Measurements from ENCODE around the gene SIVA1.

SIVA1 gene

DNA sequence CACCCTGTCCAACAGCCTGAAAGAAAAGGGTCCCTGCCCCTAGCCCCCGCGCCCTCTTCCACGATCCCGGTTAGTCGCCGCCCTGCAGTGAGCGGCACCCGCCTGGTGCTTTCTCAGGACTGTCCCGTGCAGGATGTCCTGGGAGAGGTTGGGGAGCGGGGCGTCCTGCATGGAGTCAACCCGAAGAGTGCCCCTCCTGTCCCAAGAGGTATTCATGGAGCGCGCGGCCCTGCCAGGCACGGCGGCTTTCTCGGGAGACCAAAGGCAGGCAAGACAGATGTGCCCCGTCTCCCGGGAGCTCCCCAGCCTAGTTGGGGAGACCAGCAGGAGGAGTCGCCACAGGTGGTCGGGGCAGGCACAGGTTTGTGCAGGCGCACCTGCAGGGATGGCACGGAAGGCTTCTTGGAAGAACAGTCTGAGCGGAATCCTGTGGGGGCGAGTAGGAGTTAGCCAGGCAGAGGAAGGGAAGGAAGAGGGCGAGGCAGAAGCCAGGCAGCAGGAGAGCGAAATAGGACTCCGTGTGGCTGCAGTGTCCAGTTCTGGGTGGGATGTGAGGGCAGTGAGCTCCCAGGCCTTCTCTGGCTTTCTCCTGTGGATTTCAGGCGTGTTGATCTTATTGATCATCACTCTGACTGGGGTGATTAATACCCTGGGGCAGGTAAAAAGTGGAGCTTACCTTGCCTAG, 723 bp downstream of the SIVA1 start:
- DNase-seq: peak; percentile 39

DNA sequence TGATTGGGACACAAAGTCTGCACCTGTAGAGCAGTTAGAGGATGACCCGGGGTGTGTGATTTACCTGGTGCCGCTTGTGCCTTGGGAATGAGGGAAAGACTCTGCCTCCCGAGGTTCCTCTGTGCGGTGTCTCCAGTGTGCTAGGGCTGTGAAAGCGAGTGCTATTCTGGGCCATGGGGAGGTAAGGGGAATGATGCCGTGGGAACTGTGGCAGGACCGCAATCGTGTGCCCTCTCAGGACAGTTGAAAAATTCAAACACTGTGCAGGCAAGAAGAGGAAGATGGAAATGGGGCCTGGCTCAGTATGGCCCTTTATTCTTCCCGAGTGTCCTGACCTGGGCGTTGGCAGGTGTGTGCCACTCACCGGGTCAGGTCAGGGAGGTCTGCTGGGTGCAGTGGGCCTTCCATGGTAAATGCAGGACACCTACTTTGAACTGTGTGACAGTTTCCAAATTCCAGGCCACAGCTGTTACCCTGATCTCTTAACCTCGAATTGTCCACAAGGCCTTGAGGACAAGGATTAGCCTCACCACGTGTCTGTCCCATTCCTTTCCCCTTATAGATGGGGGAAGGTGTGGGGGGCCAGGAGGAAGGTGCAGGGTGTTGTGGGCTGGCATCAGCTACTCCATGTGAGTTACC, 1.4 kb downstream of the SIVA1 start:
- DNase-seq: no peak

DNA sequence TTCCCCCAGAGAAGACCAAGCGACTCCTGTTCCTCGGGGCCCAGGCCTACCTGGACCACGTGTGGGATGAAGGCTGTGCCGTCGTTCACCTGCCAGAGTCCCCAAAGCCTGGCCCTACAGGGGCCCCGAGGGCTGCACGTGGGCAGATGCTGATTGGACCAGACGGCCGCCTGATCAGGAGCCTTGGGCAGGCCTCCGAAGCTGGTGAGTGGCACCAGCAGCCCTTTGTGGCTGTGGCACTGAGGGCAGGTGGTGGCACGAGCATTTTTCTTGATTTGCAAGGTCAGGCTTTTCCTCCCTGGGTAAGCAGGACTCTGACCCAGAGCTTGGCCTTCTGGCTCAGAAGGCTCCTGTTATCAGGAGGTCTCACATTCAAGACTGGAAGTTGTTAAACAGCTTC, 2.7 kb downstream of the SIVA1 start:
- no peak for DNase-seq

DNA sequence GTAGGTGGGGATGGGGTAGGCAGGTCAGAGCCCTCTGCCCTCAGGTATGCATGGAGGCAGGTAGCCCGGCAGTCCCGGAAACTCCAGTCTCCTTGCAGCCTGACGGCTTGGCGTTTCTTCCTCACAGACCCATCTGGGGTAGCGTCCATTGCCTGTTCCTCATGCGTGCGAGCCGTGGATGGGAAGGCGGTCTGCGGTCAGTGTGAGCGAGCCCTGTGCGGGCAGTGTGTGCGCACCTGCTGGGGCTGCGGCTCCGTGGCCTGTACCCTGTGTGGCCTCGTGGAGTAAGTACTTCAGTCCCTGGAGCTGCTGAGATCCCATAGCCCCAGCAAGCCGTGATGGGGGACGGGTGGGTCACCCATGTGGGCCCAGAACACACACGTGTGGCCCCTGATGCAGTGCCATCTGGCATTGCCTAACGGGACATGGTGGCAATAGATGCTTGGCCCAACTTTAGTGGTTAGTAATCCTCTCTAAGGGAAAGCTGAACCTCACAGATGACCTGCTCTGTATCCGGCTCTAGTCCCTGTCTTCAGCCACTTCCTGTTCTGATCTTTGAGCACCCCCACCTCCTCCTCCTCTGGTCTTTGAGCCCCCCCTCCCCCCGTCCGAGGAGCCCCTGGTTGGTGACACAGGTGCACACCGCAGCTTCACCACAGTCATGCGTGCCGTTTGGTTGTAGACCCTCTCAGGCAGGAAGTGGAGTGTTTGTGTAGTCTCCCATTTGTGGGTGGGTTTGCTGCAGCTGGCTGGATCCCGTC, 3.7 kb downstream of the SIVA1 start:
- DNase-seq: no peak

DNA sequence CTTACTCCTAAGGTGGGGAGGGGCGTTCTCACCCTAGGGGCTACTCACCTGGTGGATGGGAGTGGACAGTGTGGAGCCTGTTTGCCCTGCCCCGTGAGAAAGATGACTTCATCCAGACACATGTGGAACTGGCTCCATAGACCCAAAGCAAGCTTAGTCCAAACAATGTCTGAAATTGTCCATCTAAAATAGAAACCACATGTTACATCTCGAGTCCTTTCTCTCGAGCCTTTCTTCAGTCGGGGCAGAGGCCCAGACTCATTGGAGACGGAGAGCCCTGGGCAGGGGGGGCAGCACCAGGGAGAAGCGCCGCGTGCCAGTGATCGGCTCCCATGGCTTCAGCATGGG, 4.3 kb downstream of the SIVA1 start:
- no peak for DNase-seq

DNA sequence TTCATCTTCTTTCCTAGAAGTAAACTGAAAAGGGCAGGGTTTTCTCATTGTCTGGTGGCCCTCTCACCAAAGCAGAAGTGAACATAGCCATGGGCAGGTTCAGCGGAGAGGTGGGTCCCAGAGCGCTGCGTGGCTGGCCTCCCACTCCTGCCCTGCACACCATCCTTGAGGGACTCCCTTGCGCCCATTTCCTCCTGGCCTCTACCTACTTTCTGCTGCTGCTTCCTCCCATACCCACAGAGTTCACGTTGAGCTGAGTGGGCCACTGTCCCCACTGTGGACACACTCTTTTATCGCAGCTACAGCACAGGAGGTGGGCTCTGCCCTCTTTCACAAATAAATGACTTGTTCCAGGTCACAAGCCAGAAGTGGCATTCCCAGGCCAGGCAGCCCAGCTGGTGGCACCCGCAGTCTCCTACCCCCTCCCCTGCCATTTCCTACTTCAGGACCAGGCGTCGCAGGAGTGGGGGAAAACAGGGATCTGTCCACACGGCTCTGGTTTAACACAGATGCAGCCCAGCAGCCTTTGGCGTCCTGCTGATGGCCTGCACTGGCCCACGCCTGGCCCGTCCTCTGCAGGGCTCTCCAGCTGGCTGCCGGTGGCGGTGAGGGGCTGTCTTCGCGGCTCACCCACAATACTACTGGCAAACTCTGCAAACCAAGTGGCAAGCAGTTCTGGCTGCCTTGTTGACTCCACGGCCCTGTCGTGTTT, 4.9 kb downstream of the SIVA1 start:
- no peak for DNase-seq

DNA sequence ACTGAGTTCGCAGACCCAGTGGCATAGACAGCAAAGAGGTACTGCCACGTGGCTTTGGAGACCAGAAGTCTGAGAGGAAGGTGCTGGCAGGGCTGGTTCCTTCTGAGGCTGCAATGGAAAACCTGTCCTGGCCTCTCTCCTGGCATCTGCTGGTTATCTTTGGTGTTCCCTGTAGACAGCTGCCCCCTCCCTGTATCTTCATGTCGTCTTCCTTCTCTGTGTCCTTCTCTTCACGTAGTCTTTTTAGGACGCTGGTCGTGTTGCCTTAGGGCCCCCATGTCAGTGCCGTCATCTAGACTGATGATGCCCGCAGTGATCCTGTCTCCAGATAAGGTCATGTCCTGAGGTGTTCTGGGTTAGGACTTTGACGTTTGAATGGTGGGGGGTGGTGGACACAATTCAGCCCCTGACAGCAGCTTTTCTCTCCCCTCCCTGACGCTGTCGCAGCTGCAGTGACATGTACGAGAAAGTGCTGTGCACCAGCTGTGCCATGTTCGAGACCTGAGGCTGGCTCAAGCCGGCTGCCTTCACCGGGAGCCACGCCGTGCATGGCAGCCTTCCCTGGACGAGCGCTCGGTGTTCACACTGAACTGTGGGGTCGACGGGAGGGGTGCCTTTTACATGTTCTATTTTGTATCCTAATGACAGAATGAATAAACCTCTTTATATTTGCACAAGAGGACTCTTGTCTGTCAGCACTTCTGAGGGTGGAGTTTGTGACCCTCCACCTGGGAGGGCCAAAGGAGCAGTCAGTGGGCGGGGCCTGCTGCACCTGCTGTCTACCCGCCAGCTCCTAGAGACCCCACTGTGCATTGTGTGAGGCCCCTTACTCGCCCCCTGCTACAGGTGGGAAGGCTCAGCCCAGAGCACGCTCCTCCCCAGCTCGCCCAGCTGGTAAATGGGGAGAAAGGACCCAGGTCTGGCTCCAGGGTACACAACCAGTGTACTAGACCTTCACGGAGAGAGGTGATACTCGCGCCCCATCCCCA, 6.3 kb downstream of the SIVA1 start:
- no peak for DNase-seq

DNA sequence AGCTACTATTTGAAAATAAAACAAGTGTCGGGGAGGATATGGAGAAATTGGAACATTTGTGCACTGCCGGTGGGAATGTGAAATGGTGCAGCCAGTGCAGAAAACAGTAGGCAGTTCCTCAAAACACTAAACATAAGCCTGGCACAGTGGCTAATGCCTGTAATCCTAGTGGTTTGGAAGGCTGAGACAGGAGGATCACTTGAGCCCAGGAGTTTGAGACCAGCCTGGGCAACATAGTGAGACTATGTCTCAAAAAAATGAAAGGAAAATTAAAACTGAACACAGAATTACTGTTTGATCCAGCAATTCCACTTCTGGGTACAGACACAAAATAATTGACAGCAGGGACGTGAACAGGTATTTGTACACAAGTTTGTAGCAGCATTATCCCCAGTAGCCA, 12.6 kb downstream of the SIVA1 start:
- no peak for DNase-seq

DNA sequence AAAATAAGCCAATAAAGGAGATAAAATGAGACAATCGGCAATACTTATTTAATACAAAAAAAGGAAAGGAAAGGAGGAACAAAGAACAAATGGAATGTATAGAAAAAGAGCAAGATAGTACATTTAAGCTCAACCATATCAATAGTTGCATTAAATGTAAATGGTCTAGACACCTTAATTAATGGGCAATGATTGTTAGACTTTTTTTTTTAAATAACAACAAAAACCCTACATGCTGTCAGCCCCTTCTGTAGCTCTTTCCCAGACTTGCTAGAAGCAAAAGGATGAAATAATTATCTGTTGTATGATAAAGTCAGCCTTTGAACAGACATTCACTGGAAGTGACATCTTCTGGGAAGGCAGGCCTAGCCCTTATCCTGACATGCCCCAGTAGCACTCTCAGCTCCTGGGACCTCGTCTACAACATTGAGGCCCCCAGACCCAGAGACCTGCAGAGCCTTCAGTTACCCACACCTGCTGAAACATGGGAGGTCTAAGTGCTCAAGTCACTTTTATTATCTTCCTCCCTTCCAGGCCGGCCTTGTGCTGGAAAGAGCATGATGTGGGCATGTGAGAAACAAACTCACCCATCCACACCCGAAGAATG, 13.4 kb downstream of the SIVA1 start:
- no peak for DNase-seq

DNA sequence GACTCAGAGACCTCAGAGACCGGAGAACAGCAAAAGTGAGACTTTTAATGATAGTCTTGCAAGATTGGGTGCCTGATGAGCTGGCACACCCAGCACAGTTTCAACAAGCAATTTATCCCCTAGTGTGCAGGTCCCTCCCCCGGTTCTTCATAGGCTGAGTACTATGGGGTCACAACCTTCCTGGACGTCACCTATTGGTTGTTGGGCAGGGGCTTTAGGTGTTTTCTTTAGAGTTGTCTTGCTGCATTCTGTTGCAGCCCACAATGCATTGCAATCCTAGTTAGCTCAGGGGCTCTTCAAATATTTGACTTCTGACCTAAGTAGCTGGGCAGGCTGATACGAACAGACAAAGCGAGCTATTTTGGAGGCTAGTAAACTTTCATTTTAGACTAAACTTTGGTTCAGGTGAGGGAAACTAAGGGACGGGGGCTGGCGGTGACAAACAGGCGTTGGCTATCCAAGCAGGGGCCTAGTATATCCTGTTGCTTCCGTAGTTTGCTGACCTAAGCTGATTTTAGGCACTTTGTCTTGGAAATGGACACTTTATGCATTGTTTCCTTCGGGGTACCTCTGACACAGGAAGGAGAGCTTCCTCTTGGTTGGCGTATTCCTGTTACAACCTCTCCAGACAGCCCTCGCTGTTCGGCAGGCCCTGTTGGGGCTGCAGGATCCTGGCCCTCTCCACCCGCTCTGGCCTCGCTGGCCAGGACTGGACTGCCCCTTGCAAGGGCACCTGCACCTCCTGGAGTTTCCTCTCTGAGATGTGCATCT, 14.1 kb downstream of the SIVA1 start:
- no peak for DNase-seq

DNA sequence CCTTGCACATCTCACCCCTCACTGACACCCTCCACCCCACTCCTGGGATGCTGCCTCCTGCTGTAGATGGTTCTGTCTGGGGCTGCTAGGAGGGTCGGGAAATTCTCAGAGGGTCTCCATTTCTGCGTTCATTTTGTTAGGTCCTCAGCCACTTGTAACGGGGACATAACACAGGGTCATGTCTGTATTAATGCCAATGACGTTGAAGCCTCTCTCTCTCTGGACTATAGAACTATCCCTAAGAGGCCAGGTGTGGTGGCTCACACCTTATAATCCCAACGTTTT, 14.6 kb downstream of the SIVA1 start:
- DNase-seq: no peak

DNA sequence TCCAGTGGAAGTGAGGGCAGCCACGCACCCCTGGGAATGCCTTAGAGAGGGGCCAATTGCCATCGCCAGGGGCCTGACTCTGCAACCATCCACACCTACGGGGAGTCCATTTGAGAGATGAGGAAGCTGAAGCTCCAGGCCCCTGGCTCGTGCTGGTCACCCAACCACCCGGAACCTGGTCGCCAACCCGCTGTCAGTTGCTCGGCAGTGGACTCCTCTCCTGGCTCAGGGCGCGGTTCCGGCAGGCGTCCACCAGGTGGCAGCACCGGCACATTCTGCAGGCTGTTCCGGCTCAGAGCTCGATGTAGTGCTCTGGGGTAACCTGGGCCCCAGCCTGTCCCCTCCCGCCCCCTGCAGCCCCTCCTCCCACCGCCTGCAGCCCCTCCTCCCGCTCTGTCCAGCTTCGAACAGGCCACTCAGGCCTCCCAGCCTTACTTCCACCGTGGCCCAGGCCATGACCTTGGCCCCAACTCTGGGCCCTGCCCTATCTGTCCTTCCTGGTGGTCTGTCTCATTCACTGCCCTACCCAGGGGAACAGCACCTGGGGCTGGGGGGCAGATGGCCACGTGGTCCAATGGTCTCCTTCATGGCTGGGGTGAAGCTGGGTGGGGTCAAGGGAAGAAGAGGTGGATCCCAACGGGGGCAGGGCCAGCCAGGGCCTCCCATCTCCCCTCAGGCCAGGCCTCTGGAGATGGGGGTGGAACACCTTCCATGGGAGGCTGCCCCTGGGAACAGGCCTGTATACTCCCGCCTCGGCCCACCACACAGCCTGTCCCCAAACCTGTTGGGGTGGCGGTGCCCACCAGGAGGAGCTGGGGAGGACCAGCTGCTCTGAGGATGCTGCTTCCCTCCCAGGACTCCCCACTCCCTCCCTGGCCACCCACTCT, 15.7 kb downstream of the SIVA1 start:
- DNase-seq: peak; percentile 80

DNA sequence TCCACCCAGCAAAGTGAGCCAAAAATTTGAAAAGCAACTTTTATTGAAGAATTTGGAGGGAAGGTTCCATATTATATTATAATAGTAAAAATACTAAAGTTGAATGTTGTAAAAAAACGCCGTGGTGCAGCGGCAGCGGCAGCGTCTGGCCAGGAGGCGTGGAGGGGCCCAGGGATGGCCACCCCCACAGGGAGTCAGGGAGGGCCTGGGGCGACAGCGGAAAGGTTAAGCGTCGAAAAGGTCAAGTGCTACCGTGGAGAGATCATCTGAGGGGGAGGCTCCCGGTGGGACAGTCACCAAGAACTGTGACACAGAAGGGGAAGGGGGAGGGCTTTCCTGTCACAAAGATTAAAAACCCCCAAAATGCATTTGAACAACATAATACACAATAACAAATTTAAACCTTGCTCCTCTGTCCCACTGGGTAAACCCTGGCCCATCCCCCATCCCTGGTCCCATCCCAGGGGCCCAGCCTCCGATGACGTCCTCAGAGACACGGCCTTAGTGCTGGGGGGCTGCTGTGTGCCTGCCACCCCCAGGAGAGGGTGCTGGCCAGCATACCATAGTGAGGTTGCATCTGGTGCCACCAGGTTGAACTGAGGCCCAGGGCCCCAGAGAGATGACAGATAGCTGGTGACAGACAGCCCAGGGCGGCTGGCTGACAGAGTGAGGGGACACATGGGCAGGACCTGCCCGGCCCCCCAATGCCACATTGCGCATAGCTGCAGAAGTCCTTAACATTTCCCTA, 16.6 kb downstream of the SIVA1 start:
- no peak for DNase-seq

DNA sequence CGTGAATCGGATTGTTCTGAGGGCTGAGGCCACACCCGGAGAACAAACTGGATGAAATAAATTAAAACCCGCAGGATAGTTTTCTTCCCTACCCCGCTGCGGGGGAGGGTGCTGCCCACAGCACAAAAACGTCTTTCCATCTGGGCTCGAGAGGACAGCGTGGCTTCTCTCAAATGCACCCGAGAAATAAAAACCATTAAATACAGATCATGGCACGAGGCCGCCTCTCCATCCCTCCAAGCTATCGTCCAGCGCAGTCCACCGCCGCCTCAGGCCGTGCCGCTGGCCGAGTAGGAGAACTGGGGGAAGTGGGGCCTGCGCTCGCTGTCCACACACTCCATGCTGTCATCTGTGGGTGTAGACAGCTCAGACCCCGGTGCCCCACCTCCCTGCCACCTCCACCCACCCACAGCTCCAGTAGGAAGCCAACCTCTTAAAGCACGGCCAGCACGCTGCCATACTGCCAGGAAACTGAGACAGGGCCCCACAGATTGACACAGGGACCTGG, 17.2 kb downstream of the SIVA1 start:
- no peak for DNase-seq

DNA sequence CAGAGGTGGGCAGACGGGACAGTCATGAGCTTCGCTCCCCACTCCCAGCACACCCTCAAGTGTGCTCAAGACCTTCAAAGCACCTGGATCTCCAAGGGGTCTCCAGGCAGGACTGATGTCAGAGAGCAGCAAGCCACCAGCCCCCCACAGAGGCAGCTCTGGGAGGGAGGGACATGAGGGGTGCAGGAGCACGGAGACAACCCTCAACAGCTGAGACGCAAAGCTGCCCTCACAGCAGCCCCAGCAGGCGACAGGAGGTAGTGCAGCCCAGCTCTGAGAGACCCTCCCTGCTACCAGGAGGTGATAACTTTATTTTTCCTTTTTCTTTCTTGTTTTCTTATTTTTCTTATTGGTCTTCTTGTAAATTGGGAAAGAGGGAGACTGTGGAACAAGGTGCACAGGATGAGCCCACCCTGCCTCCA, 17.9 kb downstream of the SIVA1 start:
- peak; percentile 23 for DNase-seq

DNA sequence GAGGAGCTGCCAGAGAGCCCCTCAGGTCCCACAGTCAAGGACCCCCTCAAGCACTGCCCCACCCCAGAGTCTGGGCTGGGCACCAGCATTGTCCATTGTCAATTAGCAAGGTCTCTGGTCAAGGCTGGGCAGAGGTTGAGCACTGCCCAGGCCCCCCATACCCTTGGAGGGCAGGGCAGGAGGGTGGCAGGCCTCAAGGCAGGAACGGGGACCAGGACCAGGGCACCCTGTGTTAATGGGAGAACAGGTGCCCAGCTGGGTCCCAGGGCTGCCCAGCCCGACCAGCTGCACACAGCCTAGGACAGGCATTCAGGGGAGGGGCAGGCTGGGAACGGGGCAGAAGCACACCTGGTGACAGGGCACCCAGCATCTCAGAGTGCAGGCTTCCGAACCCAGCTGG, 18.4 kb downstream of the SIVA1 start:
- DNase-seq: no peak

DNA sequence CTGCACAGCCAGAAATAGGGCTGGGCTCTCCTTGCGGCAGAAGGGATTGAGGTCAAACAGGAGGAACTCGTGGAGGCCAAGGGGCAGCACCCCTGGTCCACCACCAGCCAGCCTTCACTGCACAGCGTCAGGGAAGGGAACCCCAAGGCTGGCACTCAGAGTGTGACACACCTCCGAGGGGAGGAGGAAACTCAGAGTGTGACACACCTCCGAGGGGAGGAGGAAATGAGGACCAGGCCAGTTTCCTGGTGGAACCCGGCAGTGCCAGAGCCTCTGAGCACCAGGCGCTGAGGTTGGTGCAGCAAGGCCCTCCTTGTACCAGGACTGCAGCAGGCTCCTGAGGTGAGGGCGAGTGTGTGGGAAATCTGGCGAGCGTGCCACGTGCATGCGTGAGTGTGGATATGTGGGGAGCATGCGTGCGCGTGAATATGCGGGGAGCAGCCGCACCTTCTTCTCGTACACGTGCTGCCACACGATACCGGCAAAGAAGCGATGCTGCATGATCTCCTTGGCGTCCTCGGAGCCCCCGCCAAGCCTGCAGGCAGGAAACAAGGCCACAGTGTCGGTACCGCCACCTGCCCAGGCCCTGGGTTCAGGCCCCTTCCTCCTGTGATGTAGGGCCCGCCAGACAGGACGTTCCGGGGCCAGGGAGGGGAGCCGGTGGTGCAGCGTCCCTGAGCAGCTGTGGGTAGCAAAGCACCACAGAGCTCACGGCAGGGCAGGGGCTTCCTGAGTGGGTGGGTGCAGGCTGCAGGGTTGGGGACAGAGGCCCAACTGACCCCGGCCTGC, 19.2 kb downstream of the SIVA1 start:
- DNase-seq: no peak

DNA sequence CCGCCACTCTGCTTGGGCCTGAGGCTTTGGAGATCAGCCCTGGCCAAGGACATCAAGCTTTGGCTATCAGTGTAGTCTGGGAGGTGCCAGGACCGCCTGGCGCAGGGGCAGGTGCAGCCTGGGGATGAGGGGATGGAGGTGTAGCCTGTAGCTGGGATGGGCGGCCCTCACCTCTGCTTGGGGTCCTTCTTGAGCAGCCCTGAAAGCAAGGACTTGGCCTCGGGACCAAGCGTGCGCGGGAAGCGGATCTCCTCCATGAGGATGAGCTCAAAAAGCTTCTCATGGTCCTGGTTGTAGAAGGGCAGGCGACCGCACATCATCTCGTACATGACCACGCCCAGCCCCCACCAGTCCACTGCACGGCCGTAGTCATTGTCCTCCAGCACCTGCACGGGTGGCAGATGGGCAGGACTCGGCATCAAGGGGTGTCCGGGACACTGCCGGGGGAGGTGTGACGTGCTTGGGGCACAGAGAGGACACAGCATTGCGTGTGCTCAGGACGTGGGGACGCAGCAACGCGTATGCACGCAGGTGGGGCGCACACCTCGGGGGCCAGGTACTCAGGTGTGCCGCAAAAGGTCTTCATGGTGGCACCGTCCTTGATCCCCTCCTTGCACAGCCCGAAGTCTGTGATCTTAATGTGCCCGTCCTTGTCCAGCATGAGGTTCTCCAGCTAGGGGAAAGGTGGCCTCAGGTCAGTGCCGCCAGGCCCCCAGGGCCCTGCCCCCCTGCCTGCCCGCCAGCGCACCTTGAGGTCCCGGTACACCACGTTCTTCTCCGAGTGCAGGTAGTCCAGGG, 20.0 kb downstream of the SIVA1 start:
- DNase-seq: no peak

All from DMS53 (cell line).